HuH-7 (cell line): ENCODE measurements around the gene LRRC15.

Experiments used
- DNase-seq: peaks from one replicate; pipeline ENCODE4 v3.0.0; 2011; ENCODE audit warnings: low spot score

The LRRC15 gene

GRCh38 chr3:194384569-194385001 lies 15.0 kb upstream of the LRRC15 start:
- no peak for DNase-seq

GRCh38 chr3:194384156-194384555 lies 14.6 kb upstream of the LRRC15 start:
- DNase-seq: no peak

- no peak for DNase-seq
These were observed 13.9 kb upstream of the LRRC15 start for GRCh38 chr3:194383276-194383940.

- no peak for DNase-seq
These were observed 13.3 kb upstream of the LRRC15 start for GRCh38 chr3:194382892-194383223.

GRCh38 chr3:194382196-194382891 lies 12.8 kb upstream of the LRRC15 start:
- DNase-seq: no peak

GRCh38 chr3:194381460-194381875 lies 11.9 kb upstream of the LRRC15 start:
- DNase-seq: no peak

GRCh38 chr3:194380326-194380725 lies 10.8 kb upstream of the LRRC15 start:
- no peak for DNase-seq

GRCh38 chr3:194379651-194380050 lies 10.1 kb upstream of the LRRC15 start:
- no peak for DNase-seq

- no peak for DNase-seq
These were observed 9.7 kb upstream of the LRRC15 start for GRCh38 chr3:194379231-194379630.

GRCh38 chr3:194377708-194378107 lies 8.2 kb upstream of the LRRC15 start:
- no peak for DNase-seq

GRCh38 chr3:194376241-194376560 lies 6.7 kb upstream of the LRRC15 start:
- no peak for DNase-seq

- peak; percentile 60 for DNase-seq
These were observed 6.1 kb upstream of the LRRC15 start for GRCh38 chr3:194375473-194376240.

GRCh38 chr3:194374935-194375334 lies 5.4 kb upstream of the LRRC15 start:
- DNase-seq: no peak

GRCh38 chr3:194373899-194374298 lies 4.4 kb upstream of the LRRC15 start:
- DNase-seq: no peak

GRCh38 chr3:194373028-194373427 lies 3.5 kb upstream of the LRRC15 start:
- DNase-seq: no peak

GRCh38 chr3:194370753-194371152 lies 1.2 kb upstream of the LRRC15 start:
- DNase-seq: no peak

GRCh38 chr3:194368918-194369317 lies 625 bp downstream of the LRRC15 start:
- DNase-seq: no peak

- no peak for DNase-seq
These were observed 1.3 kb downstream of the LRRC15 start for GRCh38 chr3:194367992-194368841.

GRCh38 chr3:194365978-194366490 lies 3.5 kb downstream of the LRRC15 start:
- no peak for DNase-seq

GRCh38 chr3:194365526-194365925 lies 4.0 kb downstream of the LRRC15 start:
- no peak for DNase-seq

GRCh38 chr3:194364652-194365434 lies 4.7 kb downstream of the LRRC15 start:
- no peak for DNase-seq
